Measurements from ENCODE around the gene BICD1.

BICD1 gene

DNA sequence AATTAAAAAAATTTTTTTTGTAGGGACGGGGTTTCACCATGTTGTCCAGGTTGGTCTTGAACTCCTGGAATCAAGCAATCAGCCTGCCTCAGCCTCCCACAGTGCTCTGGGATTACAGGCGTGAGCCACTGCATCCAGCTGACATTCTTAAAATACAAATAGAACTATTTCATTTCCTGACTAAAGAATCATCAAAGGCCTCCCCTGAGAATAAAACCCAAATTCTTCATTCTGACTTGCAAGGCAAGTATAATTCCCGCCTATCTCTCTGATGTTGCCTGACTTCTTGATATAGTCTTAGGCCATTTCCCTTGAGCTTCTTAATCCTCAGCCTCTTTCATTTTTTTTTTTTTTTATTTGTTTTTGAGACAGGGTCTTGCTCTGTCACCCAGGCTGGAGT is 4.4 kb upstream of the BICD1 start:
- DNase-seq (ENCODE audit: low read depth in 2 of 2): no peak

DNA sequence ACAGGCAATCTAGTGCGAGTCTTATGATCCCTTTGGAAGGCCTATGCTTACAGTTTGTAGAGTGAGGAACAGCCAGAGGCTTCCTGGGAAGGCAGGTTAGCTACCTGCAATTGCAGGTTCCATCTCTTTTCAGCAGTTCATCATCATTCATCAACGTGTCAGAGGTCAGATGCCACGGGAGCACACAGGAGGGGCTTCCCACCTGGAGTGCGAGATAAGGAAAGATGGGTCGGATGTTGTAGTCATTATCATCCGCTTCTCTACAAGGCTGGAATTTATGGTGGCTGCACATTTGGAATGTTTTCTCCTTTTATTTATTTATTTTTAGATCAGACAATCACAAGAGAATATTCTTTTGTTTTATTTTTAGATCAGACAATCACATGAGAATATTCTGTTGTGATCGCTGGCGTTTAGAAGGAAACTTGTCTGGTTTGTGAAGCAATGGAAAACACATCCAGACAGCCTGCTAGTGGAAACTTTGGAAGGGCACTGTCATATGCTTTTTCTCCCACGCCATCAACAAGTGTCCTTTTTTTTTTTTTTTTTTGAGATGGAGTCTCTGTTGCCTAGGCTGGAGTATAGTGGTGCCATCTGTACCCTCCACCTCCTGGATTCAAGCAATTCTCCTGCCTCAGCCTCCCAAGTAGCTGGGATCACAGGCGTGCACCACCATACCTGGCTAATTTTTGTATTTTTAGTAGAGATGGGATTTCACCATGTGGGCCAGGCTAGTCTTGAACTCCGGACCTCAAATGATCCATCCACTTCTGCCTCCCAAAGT is 1.9 kb upstream of the BICD1 start:
- no peak for DNase-seq (ENCODE audit: low read depth in 2 of 2)

DNA sequence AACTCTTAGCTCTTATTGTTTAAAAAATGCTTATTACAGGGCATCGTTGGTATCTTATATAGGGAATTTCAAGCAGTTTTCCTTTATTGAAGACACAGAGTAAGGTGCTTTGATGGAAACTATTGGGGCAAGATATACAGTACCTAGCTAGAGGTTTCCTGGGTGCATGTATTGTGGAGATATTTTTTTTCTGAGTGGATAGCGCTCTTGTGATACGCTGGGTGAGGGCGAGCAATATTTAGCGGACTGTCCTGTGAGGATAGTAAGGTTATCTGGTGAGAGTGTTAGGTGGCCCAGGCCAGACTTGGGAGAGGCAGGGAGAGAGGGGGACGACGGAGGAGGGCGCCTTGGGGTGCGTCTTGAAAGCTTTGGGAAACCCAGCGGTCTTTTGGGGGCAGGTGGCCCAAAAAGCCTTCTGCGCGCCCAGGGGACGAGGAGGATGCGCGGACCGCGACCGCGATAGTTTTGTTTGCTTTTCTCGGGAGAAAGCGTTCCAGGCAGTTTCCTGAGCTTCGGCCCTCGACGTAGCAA is 596 bp upstream of the BICD1 start:
- peak in 1 of 2 donors; percentile 0 for DNase-seq (ENCODE audit: low read depth in 2 of 2)

GRCh38 chr12:32107359-32108267 is 966 bp downstream of the BICD1 start:
- DNase-seq (ENCODE audit: low read depth in 2 of 2): peak; percentile 11 to 24

DNA sequence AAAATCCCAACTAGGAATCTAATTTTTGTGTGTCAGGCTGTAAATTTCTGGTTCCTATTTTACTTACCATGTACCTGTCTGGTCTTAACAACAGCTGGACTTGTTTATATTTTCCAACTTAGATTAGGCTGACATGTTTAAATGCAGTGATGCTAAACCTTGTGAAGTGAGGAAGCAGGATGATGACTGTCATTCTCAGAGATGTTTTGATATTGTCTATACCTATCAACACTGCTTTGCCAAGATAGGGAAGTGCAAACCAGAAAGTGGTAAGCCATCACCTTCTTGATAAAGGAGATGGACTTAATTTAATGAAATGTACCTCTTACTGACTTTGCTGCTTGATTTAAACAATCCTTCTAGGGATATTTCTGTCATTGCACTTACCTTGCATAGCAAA is 2.1 kb downstream of the BICD1 start:
- no peak for DNase-seq (ENCODE audit: low read depth in 2 of 2)

- no peak for DNase-seq (ENCODE audit: low read depth in 2 of 2)
Measured at GRCh38 chr12:32110417-32110816, 3.8 kb downstream of the BICD1 start.

DNA sequence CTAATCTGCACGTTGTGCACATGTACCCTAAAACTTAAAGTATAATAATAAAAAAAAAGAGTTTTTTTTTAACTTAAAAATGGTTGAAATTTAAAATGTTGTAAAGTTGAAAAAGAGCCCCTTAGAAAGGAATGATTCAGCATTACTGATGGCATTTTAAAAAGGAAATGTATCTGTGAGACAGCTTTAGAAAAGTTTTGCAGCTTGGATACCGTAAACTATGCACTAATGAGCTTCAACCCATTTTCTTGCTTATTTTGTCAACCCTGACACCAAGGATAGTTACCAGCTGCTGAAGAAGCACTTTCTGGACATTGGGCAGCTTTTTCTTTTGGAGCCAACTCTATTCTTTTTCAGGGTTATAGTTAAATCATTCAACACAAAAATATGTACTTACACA is 4.3 kb downstream of the BICD1 start:
- DNase-seq (ENCODE audit: low read depth in 2 of 2): no peak

DNA sequence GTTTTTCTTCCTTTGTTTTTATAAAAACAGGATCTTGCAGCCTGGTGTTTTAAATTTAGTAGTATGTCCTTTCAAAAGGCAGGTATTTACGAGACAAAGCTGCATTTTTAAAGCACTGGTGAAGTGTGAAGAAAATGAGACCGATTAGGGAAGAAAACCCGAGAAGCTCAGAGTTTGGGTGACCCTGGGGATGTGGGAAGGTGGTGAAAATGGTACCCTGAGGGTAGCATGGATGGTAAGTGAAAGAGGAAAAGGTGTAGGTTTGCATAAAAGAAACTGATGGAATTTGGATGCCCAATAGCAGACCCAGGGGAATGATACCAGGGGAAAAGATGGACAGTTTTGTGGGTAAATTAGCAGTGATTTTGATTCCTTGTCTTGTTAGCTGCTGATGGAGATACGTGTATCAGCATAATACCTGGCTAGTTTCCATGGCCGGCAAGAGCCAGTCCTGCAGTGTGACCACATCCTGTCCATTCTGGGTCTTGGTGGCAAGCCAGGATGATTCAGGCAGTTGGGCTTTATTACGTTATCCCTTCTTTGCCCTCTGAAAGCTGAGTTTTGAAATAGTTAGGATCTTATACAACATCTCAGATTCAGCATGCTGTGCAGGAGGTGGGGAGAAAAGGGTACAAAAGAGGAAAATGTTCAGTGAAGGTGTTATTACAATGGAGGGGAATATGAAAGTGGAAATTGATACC is 8.9 kb downstream of the BICD1 start:
- DNase-seq (ENCODE audit: low read depth in 2 of 2): no peak

- DNase-seq (ENCODE audit: low read depth in 2 of 2): no peak
Measured at GRCh38 chr12:32116897-32117296, 10.2 kb downstream of the BICD1 start.

GRCh38 chr12:32117316-32117715 is 10.7 kb downstream of the BICD1 start:
- no peak for DNase-seq (ENCODE audit: low read depth in 2 of 2)

- DNase-seq (ENCODE audit: low read depth in 2 of 2): no peak
Measured at GRCh38 chr12:32118806-32119205, 12.2 kb downstream of the BICD1 start.

- DNase-seq (ENCODE audit: low read depth in 2 of 2): no peak
Measured at GRCh38 chr12:32120419-32120818, 13.8 kb downstream of the BICD1 start.

- no peak for DNase-seq (ENCODE audit: low read depth in 2 of 2)
Measured at GRCh38 chr12:32124637-32125036, 18.0 kb downstream of the BICD1 start.

DNA sequence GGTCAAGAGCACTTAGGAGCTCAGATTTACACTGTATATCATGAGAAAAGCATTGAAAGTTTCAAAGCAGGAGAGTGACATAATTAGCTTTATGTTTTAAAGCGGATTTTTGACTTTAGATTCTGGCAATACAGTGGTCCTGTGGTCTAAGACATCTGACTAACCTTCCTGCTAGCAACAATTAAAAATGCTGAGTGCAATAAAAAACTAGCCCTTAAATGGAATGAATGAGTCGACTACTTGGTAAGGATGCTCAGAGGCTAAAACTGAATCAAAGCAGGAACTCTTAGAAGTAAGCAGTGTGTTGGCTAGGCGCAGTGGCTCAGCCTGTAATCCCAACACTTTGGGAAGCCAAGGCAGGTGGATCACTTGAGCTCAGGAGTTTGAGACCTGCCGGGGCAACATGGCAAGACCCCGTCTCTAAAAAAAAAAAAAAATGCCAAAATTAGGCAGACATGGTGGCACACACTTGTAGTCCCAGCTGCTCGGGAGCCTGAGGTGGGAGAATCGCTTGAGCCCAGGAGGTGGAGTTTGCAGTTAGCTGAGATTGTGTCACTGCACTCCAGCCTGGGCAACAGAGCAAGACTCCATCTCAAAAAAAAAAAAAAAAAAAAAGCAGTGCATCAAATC is 18.9 kb downstream of the BICD1 start:
- DNase-seq (ENCODE audit: low read depth in 2 of 2): no peak

- no peak for DNase-seq (ENCODE audit: low read depth in 2 of 2)
Measured at GRCh38 chr12:32126720-32127119, 20.1 kb downstream of the BICD1 start.

- no peak for DNase-seq (ENCODE audit: low read depth in 2 of 2)
Measured at GRCh38 chr12:32131666-32132065, 25.0 kb downstream of the BICD1 start.

- DNase-seq (ENCODE audit: low read depth in 2 of 2): peak; percentile 18 to 33
Measured at GRCh38 chr12:32134101-32134888, 27.6 kb downstream of the BICD1 start.

DNA sequence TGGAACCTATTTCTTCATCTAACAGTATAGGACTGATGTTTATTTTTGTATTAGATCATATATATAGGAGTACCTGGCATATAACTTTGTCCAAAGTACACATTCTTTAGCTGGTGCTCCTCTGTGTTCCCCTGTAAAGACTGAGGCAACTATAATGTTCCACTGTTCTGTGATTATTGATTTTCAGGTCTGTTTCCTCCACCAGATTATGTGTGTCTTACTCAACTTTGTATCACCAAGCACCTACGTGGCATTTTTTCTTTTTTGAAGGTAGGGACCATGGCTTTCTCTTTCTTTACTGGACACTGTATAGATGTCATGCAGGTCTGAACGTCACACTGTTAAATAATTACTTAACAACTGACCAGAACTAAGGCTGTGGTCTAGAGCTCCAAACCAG is 29.3 kb downstream of the BICD1 start:
- DNase-seq (ENCODE audit: low read depth in 2 of 2): no peak

DNA sequence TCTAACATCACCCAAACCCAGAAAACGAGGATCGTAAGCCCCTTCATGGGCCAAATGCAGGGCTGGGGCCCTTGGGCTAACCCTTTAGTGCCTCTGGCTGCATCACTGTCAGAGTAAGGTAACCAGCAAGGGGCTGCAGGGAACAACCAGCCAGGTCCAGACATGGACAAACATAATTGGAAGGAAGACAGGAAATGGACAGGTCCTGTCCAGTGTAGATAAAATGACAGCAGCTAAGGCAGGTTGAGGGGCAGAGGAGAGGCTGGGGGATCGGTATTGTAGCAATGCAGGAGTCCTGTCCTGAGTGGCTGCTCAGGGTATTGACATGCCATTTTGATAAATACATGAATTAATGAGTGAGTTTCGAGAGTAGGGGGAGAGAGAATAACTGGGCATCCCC is 29.8 kb downstream of the BICD1 start:
- DNase-seq (ENCODE audit: low read depth in 2 of 2): no peak

DNA sequence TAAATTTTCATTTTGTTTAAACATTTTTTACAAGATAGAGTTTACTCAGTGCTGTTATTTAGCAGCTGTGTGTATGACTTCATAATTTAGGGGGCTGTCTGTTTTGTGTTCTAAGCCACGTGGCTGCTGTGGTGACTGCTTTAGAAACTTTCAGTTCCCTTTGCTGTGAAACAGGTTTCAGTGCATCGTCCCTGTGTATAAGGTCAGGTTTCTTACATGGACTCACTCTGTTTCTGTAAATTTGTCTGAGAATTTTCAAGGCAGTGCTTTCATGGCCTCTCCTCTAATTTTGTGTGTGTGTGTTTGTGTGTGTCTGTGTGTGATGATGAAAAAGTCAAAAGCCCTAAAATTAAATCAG is 32.4 kb downstream of the BICD1 start:
- DNase-seq (ENCODE audit: low read depth in 2 of 2): no peak

DNA sequence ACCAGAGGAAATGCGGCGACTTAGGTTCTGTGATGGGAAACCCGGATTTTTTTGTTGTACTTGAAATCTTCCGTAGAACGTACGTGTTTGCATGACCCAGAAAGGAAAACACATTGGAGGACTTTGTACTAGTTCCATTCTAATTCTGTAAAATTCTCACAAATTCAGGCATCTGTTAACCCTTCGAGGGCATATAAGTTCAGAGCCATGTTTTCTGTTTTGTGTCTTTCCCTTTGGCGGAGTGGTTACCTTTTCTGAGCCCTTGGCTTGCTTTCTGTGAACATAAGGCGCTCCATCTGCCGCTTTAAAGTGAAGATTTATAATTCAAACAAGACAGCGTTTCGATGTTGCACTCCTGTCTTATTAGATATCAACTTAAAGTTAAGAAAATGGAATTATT is 34.2 kb downstream of the BICD1 start:
- no peak for DNase-seq (ENCODE audit: low read depth in 2 of 2)
